Fibroblast of lung (primary cell): Measurements from ENCODE around the gene CSNK2A2. TPM values are rescaled to one million over a fixed set of nuclear protein-coding genes. Genes with fewer than 3 reads are reported as not detected.

Experiments used
- DNase-seq, 2 donors: peaks; one replicate each; pipeline versions ENCODE4 v3.0.0 to v3.0.0-alpha.2; 2010; ENCODE audit warnings: low read depth in 2 of 2
- H2AFZ ChIP-seq: 2 replicates; pipeline ENCODE4 v1.5.1; 2012; ENCODE audit warnings: low read length, control low read depth, inconsistent platforms
- H3K27ac ChIP-seq: 2 replicates; pipeline ENCODE4 v1.5.1; 2011; ENCODE audit warnings: low read length, control low read depth; ENCODE audit not compliant: insufficient read depth
- H3K27me3 ChIP-seq: 2 replicates; pipeline ENCODE4 v1.5.1; 2011; ENCODE audit warnings: mild to moderate bottlenecking, low read length; ENCODE audit not compliant: control insufficient read depth, insufficient read depth
- H3K36me3 ChIP-seq: 2 replicates; pipeline ENCODE4 v1.5.1; 2011; ENCODE audit warnings: low read length; ENCODE audit not compliant: control insufficient read depth, insufficient read depth
- H3K4me1 ChIP-seq: 2 replicates; pipeline ENCODE4 v1.5.1; 2011; ENCODE audit warnings: low read length; ENCODE audit not compliant: control insufficient read depth, insufficient read depth; ENCODE audit errors: extremely low read depth
- H3K4me2 ChIP-seq: 2 replicates; pipeline ENCODE4 v1.5.1; 2011; ENCODE audit warnings: low read length, control low read depth; ENCODE audit not compliant: insufficient read depth; ENCODE audit errors: extremely low read depth
- H3K4me3 ChIP-seq, 4 experiments: fragments of 200-600 bp in 1 of 4; sonication (generic) in 1 of 4; replicated peaks in 1 of 4; 2 replicates each; pipeline ENCODE4 v1.5.1; 2011 to 2016; ENCODE audit warnings: low read length in 4 of 4, low read depth in 3 of 4, mild to moderate bottlenecking in 3 of 4, control low read depth in 2 of 4, inconsistent platforms in 1 of 4, mixed read lengths in 1 of 4; ENCODE audit not compliant: insufficient read depth in 1 of 4; ENCODE audit errors: control extremely low read depth in 1 of 4
- H3K79me2 ChIP-seq: 2 replicates; pipeline ENCODE4 v1.5.1; 2012; ENCODE audit warnings: mild to moderate bottlenecking, low read length, inconsistent platforms; ENCODE audit not compliant: control insufficient read depth, insufficient read depth
- H3K9ac ChIP-seq: 2 replicates; pipeline ENCODE4 v1.5.1; 2011; ENCODE audit warnings: mild to moderate bottlenecking, low read length, control low read depth; ENCODE audit not compliant: insufficient read depth
- H3K9me3 ChIP-seq: 2 replicates; pipeline ENCODE4 v1.5.1; 2012; ENCODE audit warnings: low read depth, low read length; ENCODE audit not compliant: control insufficient read depth, insufficient read depth
- H4K20me1 ChIP-seq: 2 replicates; pipeline ENCODE4 v1.5.1; 2011; ENCODE audit warnings: low read length; ENCODE audit not compliant: control insufficient read depth, insufficient read depth; ENCODE audit errors: extremely low read depth
- EZH2 ChIP-seq: IDR thresholded peaks from 2 replicates; pipeline ENCODE4 v1.5.1; 2012; ENCODE audit warnings: low read length, control low read depth, mild to moderate bottlenecking; ENCODE audit errors: missing control alignments
- polyA plus RNA-seq, 2 donors: library from polyadenylated mRNA; depleted of rRNA in 1 of 2; stranded (reverse) in 1 of 2; unstranded in 1 of 2; fragments of >200 nt; gene quantifications; 2 replicates each; pipeline ENCODE4 v1.2.1, GENCODE V29; 2011 to 2012; ENCODE audit warnings: missing spikeins in 1 of 2
- total RNA-seq: library from RNA; depleted of rRNA; stranded (reverse); fragments of >200 nt; gene quantifications from 2 replicates; pipeline ENCODE4 v1.2.1, GENCODE V29; 2014
- TF ChIP-seq, protein P1 (sequence below), 2 donors: IDR thresholded peaks in 1 of 2; conservative IDR thresholded peaks in 1 of 2; 1 replicate in 1 of 2; 2 replicates in 1 of 2; pipeline ENCODE4 v1.5.1; 2011 to 2012; ENCODE audit warnings: low read length in 2 of 2, control low read depth in 1 of 2, inconsistent platforms in 1 of 2, low read depth in 1 of 2, mild to moderate bottlenecking in 1 of 2

The CSNK2A2 gene
- total and polyA plus RNA-seq, 2 donors (not counting 1 experiment from before 2014, with no cell fraction given), result 33.4 to 54.3 TPM

DNA sequence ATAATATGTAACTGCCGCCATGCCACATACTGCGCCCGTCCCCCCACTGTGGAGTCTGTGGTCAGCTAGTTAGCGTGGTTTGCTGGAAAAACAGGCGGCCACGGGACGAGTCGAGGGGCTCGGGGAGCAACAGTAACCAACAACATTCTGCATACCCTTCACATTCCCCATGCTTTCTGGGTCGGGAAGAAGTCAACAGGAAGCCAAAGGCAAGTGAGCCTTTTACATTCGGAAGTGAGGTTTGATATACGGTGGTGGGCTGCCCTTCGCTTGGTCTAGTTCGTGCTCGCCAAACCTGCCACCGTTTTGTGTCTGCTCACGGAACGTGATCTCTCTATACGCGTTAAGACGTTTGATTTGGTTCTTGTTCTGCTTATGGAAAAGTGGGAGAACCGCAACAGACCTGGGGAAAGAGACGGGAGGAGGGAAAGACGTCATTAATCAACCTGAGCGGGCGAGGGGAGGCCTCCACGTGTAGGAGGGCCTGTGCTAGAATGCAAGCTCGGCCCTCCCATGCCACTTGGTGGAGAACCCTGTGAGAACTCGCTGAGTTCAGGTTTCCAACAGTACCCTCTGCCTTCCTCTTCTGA is 39.9 kb downstream of the CSNK2A2 start:
- Histone ChIP-seq H3K9me3 (no peaks in the 10 kb centered on the region), H3K27me3 (no peaks in the 10 kb centered on the region), H3K36me3 (no peaks in the 10 kb centered on the region), H4K20me1 (no peaks in the 10 kb centered on the region), H3K4me1 (no peaks in the 10 kb centered on the region), H3K4me3 (no peak overlapping the region), H3K4me2 (no peak overlapping the region), H3K9ac (no peak overlapping the region), H2AFZ (no peak overlapping the region), H3K79me2 (no peaks in the 10 kb centered on the region), H3K27ac (no peak overlapping the region)
- no peak for DNase-seq
- TF ChIP-seq, protein P1, sequence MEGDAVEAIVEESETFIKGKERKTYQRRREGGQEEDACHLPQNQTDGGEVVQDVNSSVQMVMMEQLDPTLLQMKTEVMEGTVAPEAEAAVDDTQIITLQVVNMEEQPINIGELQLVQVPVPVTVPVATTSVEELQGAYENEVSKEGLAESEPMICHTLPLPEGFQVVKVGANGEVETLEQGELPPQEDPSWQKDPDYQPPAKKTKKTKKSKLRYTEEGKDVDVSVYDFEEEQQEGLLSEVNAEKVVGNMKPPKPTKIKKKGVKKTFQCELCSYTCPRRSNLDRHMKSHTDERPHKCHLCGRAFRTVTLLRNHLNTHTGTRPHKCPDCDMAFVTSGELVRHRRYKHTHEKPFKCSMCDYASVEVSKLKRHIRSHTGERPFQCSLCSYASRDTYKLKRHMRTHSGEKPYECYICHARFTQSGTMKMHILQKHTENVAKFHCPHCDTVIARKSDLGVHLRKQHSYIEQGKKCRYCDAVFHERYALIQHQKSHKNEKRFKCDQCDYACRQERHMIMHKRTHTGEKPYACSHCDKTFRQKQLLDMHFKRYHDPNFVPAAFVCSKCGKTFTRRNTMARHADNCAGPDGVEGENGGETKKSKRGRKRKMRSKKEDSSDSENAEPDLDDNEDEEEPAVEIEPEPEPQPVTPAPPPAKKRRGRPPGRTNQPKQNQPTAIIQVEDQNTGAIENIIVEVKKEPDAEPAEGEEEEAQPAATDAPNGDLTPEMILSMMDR (conservative IDR thresholded peaks at IDR 0.05 in 1 of 2, IDR thresholded peaks at IDR 0.05 in 1 of 2; ENCODE audit: low read depth in 1 of 2, low read length in 2 of 2), result no peak
- no peak for TF ChIP-seq EZH2

DNA sequence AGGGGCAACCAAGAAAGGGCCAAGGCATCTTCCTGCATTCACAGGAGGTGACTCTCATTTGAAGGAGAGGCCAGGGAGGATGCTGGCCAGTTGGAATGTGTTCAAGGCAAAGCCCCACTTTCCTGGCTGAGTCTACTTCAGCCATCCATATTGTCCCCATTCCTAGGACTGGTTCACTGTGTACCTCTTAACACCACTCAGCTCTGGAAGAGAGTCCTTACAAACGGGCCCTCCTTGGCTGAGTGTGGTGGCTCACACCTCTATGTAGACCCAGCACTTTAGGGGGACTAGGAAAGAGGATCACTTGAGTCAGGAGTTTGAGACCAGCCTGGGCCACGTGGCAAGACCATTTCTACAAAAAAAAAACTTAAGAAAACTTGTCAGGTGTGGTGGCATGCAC is 40.7 kb downstream of the CSNK2A2 start:
- Histone ChIP-seq H3K4me3 (no peak overlapping the region), H3K36me3 (no peaks in the 10 kb centered on the region), H2AFZ (no peak overlapping the region), H3K79me2 (no peaks in the 10 kb centered on the region), H3K4me1 (no peaks in the 10 kb centered on the region), H4K20me1 (no peaks in the 10 kb centered on the region), H3K27ac (no peak overlapping the region), H3K9ac (no peak overlapping the region), H3K27me3 (no peaks in the 10 kb centered on the region), H3K4me2 (no peak overlapping the region), H3K9me3 (no peaks in the 10 kb centered on the region)
- TF ChIP-seq, protein P1 (conservative IDR thresholded peaks at IDR 0.05 in 1 of 2, IDR thresholded peaks at IDR 0.05 in 1 of 2; ENCODE audit: low read depth in 1 of 2, low read length in 2 of 2), result no peak
- no peak for TF ChIP-seq EZH2
- DNase-seq, result no peak

DNA sequence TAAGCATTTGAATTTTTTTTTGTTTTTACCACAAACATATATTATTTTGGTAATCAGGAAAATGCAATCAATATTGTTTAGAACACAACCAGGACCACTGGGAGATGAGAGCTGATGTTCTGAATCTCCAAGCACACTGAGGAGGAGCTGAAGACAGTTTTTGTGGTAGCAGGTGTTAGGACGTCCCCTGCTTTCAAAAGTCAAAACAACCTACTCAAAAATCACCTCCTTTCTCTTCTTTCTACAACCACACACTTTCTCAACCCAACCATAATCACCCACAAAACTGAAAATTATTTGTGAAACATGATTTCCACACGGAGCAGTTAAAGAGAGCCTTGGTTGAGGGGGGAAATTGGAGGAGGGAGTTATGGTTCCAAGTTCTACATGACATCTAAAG is 42.1 kb downstream of the CSNK2A2 start:
- Histone ChIP-seq H4K20me1 (no peaks in the 10 kb centered on the region), H3K36me3 (no peaks in the 10 kb centered on the region), H2AFZ (no peak overlapping the region), H3K27ac (no peak overlapping the region), H3K9me3 (no peaks in the 10 kb centered on the region), H3K4me2 (no peak overlapping the region), H3K79me2 (no peaks in the 10 kb centered on the region), H3K9ac (no peak overlapping the region), H3K4me1 (no peaks in the 10 kb centered on the region), H3K4me3 (no peak overlapping the region), H3K27me3 (no peaks in the 10 kb centered on the region)
- TF ChIP-seq, protein P1 (conservative IDR thresholded peaks at IDR 0.05 in 1 of 2, IDR thresholded peaks at IDR 0.05 in 1 of 2; ENCODE audit: low read depth in 1 of 2, low read length in 2 of 2), result no peak
- no peak for TF ChIP-seq EZH2
- DNase-seq, result no peak
